OCI-LY1 (cell line): ENCODE measurements around the gene ADAM12.

Experiments
- H2AFZ ChIP-seq: fragments of 200-600 bp; sonication (generic), shearing (Covaris generic); 2 replicates; pipeline ENCODE4 v1.6.0; 2014; ENCODE audit warnings: antibody characterized with exemption, mild to moderate bottlenecking, low read length
- H3F3A ChIP-seq: fragments of 200-600 bp; sonication (generic), shearing (Covaris generic); 2 replicates; pipeline ENCODE4 v1.6.0; 2014; ENCODE audit warnings: mild to moderate bottlenecking, antibody characterized with exemption, low read length, moderate library complexity; ENCODE audit not compliant: insufficient read depth
- H3K27ac ChIP-seq: fragments of 200-600 bp; sonication (generic); 2 replicates; pipeline ENCODE4 v1.5.1; 2014; ENCODE audit warnings: low read length, mixed run types, mild to moderate bottlenecking, low read depth; ENCODE audit not compliant: poor library complexity, severe bottlenecking
- H3K27me3 ChIP-seq: fragments of 200-600 bp; sonication (generic); 2 replicates; pipeline ENCODE4 v1.6.0; 2014; ENCODE audit warnings: antibody characterized with exemption, mild to moderate bottlenecking, low read length, moderate library complexity; ENCODE audit not compliant: insufficient read depth
- H3K36me3 ChIP-seq: fragments of 200-600 bp; sonication (generic); 2 replicates; pipeline ENCODE4 v1.6.1; 2014; ENCODE audit warnings: mild to moderate bottlenecking, antibody characterized with exemption, low read length, moderate library complexity, mixed read lengths; ENCODE audit not compliant: insufficient read depth
- H3K4me1 ChIP-seq: fragments of 200-600 bp; sonication (generic); 2 replicates; pipeline ENCODE4 v1.5.1; 2014; ENCODE audit warnings: mild to moderate bottlenecking, low read length, moderate library complexity; ENCODE audit not compliant: insufficient read depth, severe bottlenecking
- H3K4me2 ChIP-seq: fragments of 200-600 bp; sonication (generic), shearing (Covaris generic); 2 replicates; pipeline ENCODE4 v1.6.1; 2014; ENCODE audit warnings: low read length
- H3K4me3 ChIP-seq: fragments of 200-600 bp; sonication (generic); 2 replicates; pipeline ENCODE4 v1.5.1; 2014; ENCODE audit warnings: low read length, low read depth, mild to moderate bottlenecking, mixed read lengths; ENCODE audit not compliant: poor library complexity, severe bottlenecking
- H3K79me2 ChIP-seq: fragments of 200-600 bp; shearing (Covaris generic); 2 replicates; pipeline ENCODE4 v1.6.1; 2016; ENCODE audit warnings: mixed run types, low read length, mixed read lengths; ENCODE audit not compliant: insufficient read depth
- H3K9ac ChIP-seq: fragments of 200-600 bp; sonication (generic), shearing (Covaris generic); 2 replicates; pipeline ENCODE4 v1.6.1; 2014; ENCODE audit warnings: mild to moderate bottlenecking, low read length, mixed read lengths
- H3K9me2 ChIP-seq: fragments of 200-600 bp; sonication (generic), shearing (Covaris generic); 2 replicates; pipeline ENCODE4 v1.6.1; 2014; ENCODE audit warnings: low read depth, mild to moderate bottlenecking, low read length, mixed read lengths
- H3K9me3 ChIP-seq: fragments of 200-600 bp; shearing (Covaris generic); 2 replicates; pipeline ENCODE4 v1.6.1; 2014; ENCODE audit warnings: low read length, mixed read lengths
- H4K20me1 ChIP-seq: fragments of 200-600 bp; sonication (generic), shearing (Covaris generic); 2 replicates; pipeline ENCODE4 v1.6.0; 2016; ENCODE audit warnings: mild to moderate bottlenecking, low read length; ENCODE audit not compliant: insufficient read depth
- EZH2 ChIP-seq: fragments of 200-600 bp; sonication (generic), shearing (Covaris generic); IDR thresholded peaks from 2 replicates; pipeline ENCODE4 v1.8.0; 2017; ENCODE audit warnings: borderline replicate concordance, mixed run types, mild to moderate bottlenecking, antibody characterized with exemption, low read length, moderate library complexity, mixed read lengths
- TF ChIP-seq, protein P1 (sequence below): fragments of 200-600 bp; sonication (generic), shearing (Covaris generic); IDR thresholded peaks from 2 replicates; pipeline ENCODE4 v1.5.1; 2017; ENCODE audit warnings: mild to moderate bottlenecking, antibody characterized with exemption, low read length, moderate library complexity, mixed read lengths

Gene ADAM12

DNA sequence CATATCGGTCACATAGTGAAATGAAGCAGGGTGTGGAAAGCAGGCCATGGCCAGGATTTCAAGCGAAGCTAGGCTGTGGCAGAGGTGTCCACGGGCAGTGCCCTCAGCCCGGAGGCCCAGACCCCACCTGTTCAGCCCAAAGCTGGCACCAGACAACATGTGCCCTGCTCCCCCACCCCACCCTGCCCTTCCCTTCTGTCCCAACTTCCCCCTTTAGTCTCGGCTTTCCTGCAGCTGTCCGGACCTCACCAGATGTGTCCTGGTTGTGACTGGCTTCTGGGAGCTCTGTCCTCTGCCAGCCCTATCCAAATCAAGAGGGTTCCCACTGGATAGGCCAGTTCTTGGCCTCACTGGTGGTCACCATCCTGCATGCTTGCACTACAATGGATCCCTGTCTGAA lies 37.3 kb downstream of the ADAM12 start:
- H3K36me3 ChIP-seq = no peaks in the 10 kb centered on the region
- no peak overlapping the region for H3K9ac ChIP-seq
- no peak overlapping the region for H3K27ac ChIP-seq
- H3K9me3 ChIP-seq = no peaks in the 10 kb centered on the region
- no peaks in the 10 kb centered on the region for H3K4me1 ChIP-seq
- TF ChIP-seq, protein P1, sequence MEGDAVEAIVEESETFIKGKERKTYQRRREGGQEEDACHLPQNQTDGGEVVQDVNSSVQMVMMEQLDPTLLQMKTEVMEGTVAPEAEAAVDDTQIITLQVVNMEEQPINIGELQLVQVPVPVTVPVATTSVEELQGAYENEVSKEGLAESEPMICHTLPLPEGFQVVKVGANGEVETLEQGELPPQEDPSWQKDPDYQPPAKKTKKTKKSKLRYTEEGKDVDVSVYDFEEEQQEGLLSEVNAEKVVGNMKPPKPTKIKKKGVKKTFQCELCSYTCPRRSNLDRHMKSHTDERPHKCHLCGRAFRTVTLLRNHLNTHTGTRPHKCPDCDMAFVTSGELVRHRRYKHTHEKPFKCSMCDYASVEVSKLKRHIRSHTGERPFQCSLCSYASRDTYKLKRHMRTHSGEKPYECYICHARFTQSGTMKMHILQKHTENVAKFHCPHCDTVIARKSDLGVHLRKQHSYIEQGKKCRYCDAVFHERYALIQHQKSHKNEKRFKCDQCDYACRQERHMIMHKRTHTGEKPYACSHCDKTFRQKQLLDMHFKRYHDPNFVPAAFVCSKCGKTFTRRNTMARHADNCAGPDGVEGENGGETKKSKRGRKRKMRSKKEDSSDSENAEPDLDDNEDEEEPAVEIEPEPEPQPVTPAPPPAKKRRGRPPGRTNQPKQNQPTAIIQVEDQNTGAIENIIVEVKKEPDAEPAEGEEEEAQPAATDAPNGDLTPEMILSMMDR = no peak
- no peak for TF ChIP-seq EZH2
- H2AFZ ChIP-seq = no peak overlapping the region
- H3K79me2 ChIP-seq = no peaks in the 10 kb centered on the region
- no peaks in the 10 kb centered on the region for H4K20me1 ChIP-seq
- H3K9me2 ChIP-seq = no peaks in the 10 kb centered on the region
- no peaks in the 10 kb centered on the region for H3K27me3 ChIP-seq
- no peak overlapping the region for H3K4me3 ChIP-seq
- H3F3A ChIP-seq = no peaks in the 10 kb centered on the region
- no peak overlapping the region for H3K4me2 ChIP-seq

DNA sequence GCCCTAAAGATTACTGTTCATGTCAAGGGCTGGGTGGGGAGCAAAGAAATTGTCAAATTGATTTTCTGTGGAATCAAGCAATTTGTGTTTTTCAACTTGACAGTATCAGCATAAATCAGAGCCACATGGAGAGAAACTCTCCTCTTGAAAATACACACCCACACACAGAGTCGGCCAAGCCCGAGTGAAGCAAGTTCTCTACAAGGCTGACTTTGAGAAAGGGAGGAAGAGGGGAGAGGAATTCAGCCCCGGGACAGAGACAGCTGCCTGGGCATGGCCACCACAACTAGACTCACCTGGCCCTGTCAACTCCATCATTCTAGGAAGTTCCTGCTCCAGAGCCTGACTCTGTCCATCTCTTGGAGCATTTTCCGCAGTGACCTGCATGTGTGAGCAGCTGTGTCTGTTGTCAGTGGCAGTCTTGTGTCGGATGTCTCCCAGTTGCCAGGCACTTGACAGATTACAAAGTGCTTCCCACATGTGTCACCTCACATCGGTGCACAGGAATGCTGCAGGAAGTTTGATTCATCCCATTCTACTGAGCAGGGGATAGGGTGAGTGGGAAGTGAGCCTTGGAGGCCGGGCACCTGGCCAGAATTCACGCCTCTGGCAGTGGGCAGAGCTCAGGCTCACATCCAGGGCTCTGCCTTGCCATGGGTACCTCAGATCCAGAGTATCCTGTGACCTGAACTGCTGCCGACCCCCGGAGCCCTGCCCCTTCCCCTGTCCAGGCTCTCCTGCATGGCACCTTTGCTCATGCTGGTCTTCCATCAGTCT lies 37.9 kb downstream of the ADAM12 start:
- Histone ChIP-seq H3K4me1 (no peaks in the 10 kb centered on the region), H3F3A (no peaks in the 10 kb centered on the region), H2AFZ (no peak overlapping the region), H3K9me3 (no peaks in the 10 kb centered on the region), H3K4me2 (no peak overlapping the region), H4K20me1 (no peaks in the 10 kb centered on the region), H3K9ac (no peak overlapping the region), H3K36me3 (no peaks in the 10 kb centered on the region), H3K27me3 (no peaks in the 10 kb centered on the region), H3K79me2 (no peaks in the 10 kb centered on the region), H3K9me2 (no peaks in the 10 kb centered on the region), H3K4me3 (no peak overlapping the region), H3K27ac (no peak overlapping the region)
- no peak for TF ChIP-seq EZH2
- TF ChIP-seq, protein P1 = no peak

DNA sequence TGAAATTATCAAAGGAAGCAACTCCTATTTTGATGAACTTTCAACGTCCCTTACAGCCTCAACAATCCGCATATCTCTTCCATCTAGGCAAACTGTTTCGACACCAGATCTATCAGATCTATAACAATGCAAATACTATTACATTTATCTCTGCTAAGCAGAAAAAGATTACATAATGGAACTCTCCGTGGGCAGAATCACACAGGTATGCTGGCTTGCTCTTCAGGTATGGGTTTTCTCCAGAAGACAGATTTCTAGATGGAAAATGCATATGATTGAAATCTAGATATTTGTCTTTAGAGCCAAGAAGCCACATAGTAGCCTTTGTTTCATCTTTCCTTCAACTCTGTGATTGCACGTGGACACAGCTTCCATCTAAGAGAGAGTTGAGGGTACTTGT lies 38.6 kb downstream of the ADAM12 start:
- Histone ChIP-seq H3K4me1 (no peaks in the 10 kb centered on the region), H3K79me2 (no peaks in the 10 kb centered on the region), H3K27me3 (no peaks in the 10 kb centered on the region), H3K9me3 (no peaks in the 10 kb centered on the region), H3F3A (no peaks in the 10 kb centered on the region), H3K36me3 (no peaks in the 10 kb centered on the region), H2AFZ (no peak overlapping the region), H3K4me2 (no peak overlapping the region), H3K27ac (no peak overlapping the region), H3K9ac (no peak overlapping the region), H3K9me2 (no peaks in the 10 kb centered on the region), H4K20me1 (no peaks in the 10 kb centered on the region), H3K4me3 (no peak overlapping the region)
- no peak for TF ChIP-seq EZH2
- TF ChIP-seq, protein P1 = no peak
